Measurements from ENCODE around the gene SCYGR3.

Gene SCYGR3, protein sequence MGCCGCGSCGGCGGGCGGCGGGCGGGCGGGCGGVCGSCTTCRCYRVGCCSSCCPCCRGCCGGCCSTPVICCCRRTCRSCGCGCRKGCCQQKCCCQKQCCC
- long read RNA-seq, donor 1, result 0 reads
- long read RNA-seq, donor 2, result 0 reads
- long read RNA-seq, donor 3, result 0 reads
- long read RNA-seq, donor 4, result 0 reads
- long read RNA-seq, donor 5, result 0 reads
- long read RNA-seq, donor 6, result 0 reads
- long read RNA-seq, donor 7, result 0 reads
- long read RNA-seq, donor 8, result 0 reads

DNA sequence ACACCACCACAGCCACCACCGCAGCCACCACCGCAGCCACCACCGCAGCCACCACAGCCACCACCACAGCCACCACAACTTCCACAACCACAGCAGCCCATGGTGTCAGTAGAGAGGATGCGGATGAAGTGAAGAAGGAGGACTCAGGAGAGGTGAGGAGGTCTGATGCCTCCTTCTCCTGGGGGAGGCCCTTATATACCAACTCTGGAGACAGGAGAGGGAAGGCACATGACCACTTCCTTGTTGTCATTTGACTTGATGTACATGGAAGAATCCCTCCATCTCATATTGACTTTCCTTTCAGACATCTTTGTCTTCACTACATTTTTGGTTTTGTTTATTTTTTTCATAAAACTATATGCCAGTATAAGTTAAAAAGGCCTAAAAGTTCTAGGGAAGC lies at the start of gene SCYGR3:
Gene SCYGR3, minus strand, starts transcription at position 101 of the 400 bp plus-strand sequence. Its CDS starts 0 bp downstream, at position 101.
- no peak for DNase-seq

DNA sequence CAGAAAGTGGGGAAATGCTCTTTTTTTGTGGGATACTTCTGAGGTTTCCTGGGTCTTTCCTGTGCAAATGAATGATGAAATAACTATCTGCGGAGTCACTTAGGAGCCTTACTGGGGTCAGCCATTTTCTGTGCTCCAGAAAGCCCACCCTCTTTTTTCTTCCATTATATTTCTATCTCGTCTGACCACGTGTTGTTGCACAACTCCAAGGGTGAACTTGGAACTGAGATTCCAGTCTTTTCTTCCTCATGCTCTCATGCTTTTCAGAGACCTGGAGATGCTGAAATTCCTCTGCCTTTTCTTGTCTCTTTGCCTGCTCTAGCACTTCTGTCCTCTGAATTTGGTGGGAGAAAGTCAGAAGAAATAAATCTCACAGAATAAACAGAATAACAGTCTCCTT lies 47.2 kb upstream of the SCYGR3 start:
- DNase-seq, result no peak

DNA sequence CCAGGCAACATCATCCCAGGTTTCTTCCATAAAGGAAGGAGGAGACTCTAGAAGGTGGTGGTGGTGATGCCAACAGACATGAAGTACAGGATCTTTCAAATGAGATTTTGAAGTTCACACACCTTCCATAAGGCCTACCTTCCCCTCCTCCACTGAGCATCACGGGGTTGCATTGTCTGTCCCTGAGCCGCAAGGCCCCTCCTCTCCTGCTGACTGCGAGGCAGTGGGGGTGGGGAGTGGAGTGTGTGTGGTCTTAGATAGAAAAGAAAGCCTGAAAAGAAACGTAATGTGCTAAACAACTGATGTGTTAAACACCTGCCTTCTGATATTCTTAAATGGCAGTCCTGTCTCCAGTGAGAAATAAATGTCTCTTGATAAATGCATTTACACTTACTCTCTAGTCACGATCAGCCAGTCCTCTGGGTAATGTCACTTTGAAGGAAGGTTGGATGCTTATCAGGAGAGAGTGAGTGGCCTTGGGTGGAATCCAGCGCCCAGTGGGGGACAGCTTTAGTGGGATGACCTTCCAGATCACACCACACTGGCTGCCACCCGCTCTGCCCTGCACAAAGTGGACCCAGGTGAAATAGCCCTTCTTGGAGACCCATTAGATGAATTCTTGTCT lies 46.5 kb upstream of the SCYGR3 start:
- DNase-seq, result no peak

DNA sequence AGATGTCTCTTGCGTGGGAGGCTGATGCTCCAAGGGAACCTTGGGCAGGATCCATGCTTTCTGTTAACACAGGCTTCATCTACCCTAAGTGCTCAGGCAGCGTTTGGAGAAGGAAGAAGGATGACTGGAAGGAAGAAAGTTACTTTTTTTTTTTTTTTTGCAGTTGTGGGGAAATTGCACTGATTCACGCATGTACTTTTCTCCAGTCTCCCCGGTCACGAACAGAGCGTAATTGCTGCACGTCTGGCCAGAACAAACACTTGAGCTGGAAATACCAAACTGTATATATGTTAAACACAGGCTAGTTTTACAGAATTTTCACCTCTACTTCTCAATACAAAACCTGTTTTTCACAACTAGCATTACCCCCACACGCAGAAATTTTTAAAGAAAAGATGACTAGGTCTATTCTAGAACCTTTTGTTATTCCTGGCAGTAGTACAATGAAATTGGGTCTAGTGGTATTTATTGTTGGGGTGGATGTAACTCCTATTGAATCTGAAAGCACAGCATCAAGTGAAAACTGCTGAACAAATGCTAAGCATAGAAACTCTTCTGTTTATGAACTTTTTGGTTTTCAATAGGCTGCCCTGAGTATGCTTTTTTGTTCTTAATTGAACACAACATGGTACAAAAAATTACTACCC lies 42.7 kb upstream of the SCYGR3 start:
- no peak for DNase-seq

DNA sequence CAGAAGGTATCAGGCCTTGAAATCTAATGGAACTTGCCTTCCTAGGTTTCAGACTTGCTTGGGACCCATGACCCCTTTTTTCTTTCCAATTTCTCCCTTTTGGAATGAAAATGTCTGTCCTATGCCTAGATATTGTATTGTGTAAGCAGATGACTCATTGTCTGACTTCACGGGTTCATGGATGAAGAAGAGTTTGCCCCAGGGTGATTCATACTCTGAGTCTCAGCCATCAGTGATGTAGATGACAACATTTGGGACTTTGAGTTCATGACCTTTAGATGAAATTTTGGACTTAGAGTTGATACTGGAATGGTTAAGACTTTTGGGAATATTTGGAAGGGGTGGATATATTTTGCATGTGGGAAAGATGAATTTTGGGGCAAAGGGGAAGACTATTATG lies 40.8 kb upstream of the SCYGR3 start:
- no peak for DNase-seq

DNA sequence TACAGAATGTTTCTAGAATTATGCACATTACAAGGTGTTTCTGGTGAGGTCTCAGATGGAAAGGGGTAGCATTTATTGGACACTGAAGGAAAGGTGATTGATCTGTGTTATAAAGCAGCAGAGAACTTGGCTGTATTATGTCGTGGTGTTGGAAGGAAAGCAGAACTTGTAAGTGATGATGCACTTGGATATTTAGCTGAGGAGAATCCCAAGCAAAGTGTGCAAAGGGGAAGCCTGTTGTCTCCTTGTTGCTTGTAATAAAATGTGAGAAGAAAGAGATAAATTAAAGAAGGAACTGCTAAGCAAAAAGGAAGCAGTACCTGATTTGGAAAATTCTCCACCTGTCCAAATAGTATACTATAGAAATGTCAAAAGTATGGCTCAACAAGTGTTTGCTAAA lies 39.8 kb upstream of the SCYGR3 start:
- no peak for DNase-seq

DNA sequence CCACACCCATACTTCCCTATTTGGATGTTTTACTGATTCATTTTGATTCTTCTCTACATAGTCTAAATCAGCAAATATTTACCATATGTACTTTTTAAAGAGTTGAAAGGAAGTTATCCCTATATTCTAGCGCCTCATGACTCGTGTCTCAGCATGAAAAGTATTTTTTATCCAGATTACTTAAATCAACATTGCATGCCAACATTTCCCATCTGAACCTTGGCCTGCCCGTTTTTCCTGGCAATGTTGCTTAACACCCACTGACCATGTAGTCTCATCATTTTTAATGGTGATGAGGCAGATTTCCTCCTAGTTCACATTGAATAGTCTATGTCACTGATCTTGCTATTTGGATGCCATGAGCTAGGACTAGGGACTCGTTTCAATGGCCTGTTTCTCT lies 38.8 kb upstream of the SCYGR3 start:
- DNase-seq, result no peak

DNA sequence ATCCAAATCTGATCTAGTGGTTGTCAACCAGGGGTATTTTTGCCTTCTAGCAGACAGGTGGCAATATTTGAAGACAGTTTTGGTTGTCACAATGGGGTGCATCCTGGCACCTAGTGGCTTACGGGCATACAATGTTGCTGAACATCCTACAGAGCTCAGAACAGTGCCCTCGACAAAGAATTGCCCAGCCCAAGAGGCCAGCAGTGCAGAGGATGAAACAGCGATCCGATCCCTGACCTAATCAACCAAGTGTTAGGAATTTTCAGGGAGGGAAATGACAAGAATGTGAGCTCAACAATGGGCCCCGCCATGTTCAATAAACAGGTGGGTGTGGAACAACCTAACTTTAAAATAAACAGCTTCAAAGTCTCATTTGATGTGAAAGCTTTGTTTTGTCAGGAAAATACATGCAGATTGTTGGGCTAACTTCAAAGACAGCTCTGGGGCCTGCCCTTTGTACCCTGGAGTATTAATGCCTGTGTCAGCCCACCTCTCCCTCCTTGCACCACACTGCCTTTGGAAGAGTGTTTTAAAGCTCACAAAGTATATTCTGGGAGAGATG lies 29.4 kb upstream of the SCYGR3 start:
- no peak for DNase-seq

DNA sequence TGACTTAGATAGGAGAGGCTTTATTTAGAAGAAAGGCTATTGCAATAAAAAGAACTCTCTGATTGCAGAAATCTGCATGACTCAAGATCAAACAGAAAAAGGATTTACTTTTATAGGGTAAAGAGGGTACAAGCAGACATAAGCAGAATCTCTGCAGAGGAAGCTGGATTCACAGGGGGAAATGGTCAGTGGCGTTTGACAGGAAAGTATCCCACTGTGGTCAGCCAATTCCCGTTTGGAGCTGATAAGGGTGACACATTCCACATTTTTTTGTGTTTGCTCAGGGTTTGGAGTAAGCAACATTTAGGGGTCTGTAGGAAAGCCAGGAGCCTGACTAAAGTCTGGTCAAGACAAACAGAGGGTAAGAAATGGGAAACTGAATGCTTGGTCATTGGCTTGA lies 28.0 kb upstream of the SCYGR3 start:
- DNase-seq, result no peak

DNA sequence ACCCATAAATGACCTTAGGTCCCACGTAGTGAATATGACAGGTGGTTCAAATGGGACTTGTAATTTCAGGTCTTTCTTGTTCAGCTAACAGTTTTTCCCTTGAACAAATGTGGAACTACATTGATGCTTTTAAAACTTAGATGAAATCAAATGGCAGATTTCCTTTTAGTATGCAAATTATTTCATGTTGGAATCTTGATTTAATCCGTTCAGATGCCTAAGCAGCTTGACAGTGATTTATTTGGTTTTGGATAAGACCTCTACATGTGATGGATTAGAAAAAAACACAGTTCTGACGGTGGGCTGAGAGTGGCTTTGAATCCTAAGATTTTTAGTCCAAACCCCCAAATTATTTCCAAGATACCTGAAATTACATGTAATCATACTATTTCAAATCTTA lies 19.6 kb upstream of the SCYGR3 start:
- DNase-seq, result no peak

DNA sequence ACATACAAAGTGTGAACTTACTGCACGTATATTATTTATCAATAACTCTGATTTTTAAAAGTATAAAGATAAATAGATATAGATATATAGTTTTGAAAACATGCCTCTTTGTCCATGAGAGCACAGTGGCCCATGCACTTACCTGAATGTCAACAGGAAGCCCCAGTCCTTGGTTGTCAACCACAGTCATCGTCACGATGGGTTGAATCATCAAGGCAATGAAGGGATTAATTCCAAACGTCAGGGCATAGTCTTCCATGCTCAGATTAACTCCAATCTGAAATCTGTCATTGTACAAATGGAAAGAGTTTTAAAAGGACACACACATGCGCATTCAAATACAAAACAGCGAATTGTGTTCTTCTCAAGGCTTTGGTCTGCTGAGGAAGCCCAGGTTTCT lies 18.2 kb upstream of the SCYGR3 start:
- DNase-seq, result no peak

DNA sequence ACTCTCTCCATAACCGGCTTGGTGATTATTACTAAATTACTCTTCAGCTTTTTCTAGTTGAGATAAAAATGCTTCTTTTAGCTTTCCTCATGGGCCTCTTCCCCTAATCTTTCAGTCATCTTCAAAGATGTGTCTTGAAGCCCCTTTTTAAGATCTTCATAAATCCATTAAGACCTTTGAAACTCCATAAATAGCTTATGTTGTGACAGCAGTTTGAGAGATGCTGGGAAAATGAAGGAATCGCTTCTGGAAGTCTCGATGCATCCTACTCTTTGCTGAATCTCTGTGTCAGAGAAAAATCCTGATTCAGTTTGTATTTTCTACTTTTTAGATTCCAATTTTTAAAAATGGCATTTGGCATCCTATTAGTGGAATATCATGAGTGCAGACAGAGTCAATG lies 15.7 kb upstream of the SCYGR3 start:
- no peak for DNase-seq

DNA sequence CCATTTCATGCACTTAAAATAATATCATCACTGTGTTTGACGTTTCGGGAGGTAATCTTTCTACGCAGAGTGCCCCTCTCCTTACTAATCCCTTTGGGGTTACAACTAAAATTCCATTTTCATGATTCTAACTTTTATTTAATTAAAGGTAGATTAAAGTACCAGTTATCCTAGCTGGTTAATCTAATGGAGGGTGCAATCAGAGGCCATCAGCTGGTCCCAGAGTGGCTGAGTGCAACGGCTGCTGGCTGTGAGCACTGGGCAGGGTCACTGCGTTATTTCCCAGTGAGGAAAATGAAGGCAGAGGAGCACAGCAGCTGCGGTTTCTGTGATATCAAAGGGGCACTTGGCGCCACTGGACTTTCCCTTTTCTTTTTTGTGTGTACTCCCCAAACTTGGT lies 14.8 kb upstream of the SCYGR3 start:
- DNase-seq, result no peak

DNA sequence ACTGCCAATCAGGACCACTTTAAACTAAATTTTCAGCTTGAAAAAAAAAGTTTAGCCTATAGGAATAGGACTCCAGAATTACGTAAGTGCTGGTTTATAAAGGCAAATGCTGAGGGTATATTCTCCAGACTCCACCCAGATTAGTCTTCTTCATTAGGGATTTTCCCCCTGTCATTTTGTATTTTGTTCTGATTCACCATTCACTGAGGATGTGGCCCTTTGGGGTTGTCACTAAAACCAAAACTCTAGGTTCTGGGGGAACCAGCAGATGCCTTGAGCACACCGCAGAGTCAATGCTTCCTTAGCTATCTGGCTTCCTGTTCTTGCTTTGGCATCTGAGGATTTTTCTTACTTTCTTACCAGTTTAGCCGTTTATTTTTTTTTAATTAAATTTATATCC lies 13.1 kb upstream of the SCYGR3 start:
- no peak for DNase-seq

DNA sequence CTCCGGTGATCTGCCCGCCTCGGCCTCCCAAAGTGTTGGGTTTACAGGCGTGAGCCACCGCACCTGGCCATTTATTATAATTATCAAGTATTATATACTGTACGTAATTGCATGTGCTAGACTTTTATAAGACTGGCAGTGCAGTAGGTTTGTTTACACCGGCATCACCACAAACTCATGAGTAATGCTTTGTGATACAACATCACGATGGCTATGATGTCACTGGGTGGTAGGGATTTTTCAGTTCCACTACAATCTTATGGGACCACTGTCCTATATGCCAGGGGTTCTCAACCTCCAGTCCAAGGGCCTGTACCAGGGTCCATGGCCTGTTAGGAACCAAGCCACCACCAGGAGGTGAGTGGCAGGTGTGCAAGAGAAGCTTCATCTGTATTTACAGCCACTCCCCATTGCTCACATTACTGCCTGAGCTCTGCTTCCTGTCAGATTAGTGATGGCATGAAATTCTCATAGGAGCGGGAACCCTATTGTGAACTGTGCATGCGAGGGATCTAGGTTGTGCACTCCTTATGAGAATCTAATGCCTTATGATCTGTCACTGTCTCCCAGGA lies 12.0 kb upstream of the SCYGR3 start:
- DNase-seq, result no peak

DNA sequence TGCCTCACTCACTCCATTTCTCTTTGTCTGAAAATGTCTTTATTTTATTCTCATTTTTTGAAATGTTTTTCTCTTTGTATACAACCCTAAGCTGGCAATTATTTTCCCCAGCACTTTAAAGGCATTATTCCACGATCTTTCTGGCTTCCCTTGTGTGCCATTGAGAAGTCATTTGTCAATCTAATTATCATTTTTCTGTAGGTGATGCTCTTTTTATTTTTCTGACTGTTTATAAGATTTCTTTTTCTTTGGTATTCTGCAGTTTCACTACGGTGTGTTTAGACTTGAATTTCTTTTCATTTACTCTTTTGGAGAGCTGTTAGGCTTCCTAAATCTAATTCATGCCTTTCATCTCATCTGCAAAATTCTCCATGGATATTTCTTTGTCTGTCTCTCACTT lies 10.8 kb upstream of the SCYGR3 start:
- DNase-seq, result no peak

DNA sequence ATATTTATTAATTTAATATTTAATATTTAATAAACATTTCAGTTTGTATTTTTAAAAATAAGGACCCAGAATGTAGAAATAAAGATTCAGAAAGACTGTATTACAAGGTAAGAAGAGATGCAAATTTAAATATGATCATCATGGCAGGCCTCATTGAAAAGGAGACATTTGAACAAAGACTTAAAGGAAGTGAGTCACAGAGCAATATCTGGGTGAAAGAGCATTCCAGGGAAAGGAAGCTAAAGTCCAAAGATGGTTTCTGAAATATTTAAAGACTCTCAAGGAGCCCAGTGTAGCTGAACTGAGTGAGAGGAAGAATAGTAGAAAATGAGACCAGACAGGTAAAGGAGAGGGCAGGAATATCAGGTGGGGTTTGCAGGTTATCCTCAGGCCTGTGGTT lies 8.6 kb upstream of the SCYGR3 start:
- no peak for DNase-seq

DNA sequence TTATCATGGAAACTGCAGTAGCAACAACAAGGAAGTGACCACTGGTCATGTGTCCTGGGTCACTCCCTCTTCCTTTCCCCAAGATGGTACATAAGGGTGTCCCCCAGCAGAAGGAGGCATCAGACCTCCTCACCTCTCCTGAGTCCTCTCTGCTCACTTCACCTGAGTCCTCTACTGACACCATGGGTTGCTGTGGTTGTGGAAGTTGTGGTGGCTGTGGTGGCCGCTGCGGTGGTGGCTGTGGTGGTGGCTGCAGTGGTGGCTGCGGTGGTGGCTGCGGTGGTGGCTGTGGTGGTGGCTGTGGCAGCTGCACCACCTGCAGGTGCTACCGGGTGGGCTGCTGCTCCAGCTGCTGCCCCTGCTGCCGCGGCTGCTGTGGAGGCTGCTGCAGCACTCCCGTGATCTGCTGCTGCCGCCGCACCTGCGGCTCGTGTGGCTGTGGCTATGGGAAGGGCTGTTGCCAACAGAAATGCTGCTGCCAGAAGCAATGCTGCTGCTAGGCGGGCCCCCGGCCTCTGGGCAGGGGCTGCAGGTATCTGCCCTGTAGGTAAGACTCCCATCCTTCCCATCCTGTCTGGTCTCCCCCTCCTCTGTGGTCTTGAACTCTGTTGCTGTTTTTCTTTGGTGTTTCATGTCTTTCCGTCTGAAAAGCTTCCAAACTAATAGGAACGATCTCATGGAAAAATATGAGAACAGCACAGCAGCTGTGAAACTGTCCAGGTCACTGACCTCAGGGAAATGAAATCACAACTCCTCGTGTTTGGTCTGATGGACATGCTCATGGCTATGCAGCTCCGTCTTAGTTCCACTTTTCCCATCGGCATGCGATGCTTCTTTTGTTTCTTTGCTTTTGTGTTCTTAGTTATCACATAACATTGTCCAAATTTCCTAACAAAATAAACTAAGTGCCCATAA lies 2.9 kb upstream of the SCYGR3 start, which contains the start of gene SCYGR4:
Gene SCYGR4, plus strand, starts transcription at position 183 of the 915 bp plus-strand sequence. Its CDS starts 0 bp downstream, at position 183.
- DNase-seq, result no peak

DNA sequence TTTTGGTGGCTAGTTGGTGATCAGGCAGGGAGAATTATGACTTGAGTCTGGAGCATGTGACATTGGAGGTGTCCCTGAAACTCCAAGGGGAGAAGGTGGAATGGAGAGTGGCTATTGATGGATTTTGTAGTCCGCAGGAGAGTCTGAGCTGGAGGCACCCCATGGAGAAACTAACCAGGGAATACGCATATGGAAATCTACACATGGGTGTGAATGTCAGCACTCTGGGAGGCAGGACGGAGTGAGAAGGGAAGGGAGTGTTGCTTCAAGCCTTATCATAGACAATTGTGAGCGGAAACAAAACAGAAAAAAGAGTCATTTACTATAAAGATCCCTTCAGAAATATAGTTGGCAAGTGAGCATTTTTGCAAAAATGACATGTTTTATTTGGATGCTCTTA lies 2.0 kb upstream of the SCYGR3 start:
- DNase-seq, result no peak

DNA sequence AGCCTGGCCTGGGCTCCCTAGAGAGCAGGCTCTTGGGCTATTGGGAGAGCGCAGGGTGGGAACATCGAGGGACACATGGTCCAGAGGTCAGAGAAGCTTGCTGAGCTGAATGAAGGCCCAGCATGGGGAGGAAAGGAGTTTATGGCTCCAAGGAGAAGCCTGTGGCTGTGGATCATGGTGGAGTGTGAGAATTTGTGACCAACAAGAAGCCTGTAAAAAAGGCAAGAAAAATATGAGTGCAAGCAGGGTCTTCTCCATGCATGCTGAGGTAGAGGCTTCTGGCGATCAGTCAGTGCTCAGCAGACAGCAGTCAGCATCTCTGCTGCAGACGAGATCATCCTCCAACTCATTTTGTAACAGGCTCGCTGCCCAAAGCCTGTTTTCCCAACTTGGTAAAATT lies 1.3 kb upstream of the SCYGR3 start:
- DNase-seq, result no peak

DNA sequence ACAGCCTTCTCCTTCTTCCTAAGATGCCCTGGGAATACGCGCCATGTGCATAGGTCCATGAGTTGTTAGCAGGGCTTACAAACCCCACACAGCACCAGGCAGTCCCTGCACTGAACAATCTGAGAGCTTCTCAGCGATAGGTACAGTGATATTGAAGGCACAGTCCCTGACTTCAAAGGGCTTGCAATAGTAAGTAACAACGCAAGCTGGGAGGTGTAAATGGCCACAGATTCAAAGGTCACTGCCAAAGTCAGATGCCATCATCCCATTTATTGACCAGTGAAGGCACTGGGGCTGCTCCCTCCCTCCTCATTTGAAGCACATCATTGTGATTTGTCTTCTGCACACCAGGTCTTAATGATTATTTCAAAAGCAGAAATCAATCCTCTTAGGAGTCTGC lies 541 bp upstream of the SCYGR3 start:
- no peak for DNase-seq

DNA sequence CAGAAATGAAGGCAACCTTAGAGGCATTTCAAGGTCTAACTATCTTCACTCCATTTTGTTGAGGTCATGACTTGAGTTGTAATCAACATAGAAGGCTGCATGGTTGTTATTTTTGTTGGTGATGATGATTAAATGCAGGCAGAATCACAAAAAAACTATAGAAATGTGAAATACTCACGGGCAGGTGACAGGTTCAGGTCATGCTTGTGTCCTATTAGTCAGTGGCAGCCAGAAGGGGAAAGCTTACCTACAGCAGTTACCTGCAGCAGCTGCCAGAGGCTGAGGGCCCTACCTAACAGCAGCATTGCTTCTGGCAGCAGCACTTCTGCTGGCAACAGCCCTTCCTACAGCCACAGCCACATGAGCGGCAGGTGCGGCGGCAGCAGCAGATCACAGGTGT lies 394 bp downstream of the SCYGR3 start:
- no peak for DNase-seq

Measured in right kidney (tissue), 9 donors.